Stimulated activated naive CD8-positive, alpha-beta T cell treated with anti-CD3 and anti-CD28 coated beads, Interleukin-15, Interleukin-2, amounts not matched to agents 100 U/mL and 50 U/mL, for 24 hours (primary cell): ENCODE results near the gene SYNJ1.
A peak's percentile ranks its signal among the peaks of the same experiment; 100 is the strongest.
"Not testable (repeated sequence)": the region's sequence is repeated elsewhere in the genome, so short reads cannot be mapped to it uniquely, and the experiment has no call there.

Experiments
- ATAC-seq: fragments of 150-1000 bp; cut with Tn5 transposase; one replicate; pipeline ENCODE4 v1.10.0; 2021
- DNase-seq: peaks from one replicate; pipeline ENCODE4 v3.0.0; 2021

The SYNJ1 gene

GRCh38 chr21:32727687-32728455 lies at the start of gene SYNJ1:
TSS of gene SYNJ1 (minus strand) at chr21:32728013. CDS start at chr21:32726895, 1,118 bp downstream.
- ATAC-seq (peak; percentile 94), DNase-seq (peak; percentile 95)

- DNase-seq (no peak), ATAC-seq (peak; percentile 37)
These were observed 49.5 kb upstream of the SYNJ1 start for GRCh38 chr21:32777269-32777668.

GRCh38 chr21:32776743-32777142 lies 48.9 kb upstream of the SYNJ1 start:
- DNase-seq (no peak), ATAC-seq (no peak)

- not testable (repeated sequence) for ATAC-seq, DNase-seq
These were observed 45.2 kb upstream of the SYNJ1 start for GRCh38 chr21:32773048-32773344.

GRCh38 chr21:32772281-32773047 lies 44.7 kb upstream of the SYNJ1 start:
- peak; percentile 62 for DNase-seq
- ATAC-seq: peak; percentile 45

- peak; percentile 56 for DNase-seq
- ATAC-seq: peak; percentile 34
These were observed 43.2 kb upstream of the SYNJ1 start for GRCh38 chr21:32770871-32771523.

- DNase-seq (no peak), ATAC-seq (no peak)
These were observed 40.7 kb upstream of the SYNJ1 start for GRCh38 chr21:32768530-32768929.

- ATAC-seq (no peak), DNase-seq (no peak)
These were observed 37.2 kb upstream of the SYNJ1 start for GRCh38 chr21:32765058-32765457.

GRCh38 chr21:32764186-32764585 lies 36.4 kb upstream of the SYNJ1 start:
- ATAC-seq (no peak), DNase-seq (no peak)

GRCh38 chr21:32757804-32758203 lies 30.0 kb upstream of the SYNJ1 start:
- ATAC-seq: no peak

GRCh38 chr21:32756096-32756495 lies 28.3 kb upstream of the SYNJ1 start:
- ATAC-seq (no peak), DNase-seq (no peak)

More at GRCh38 chr21:32757804-32758203, 30.0 kb upstream of the SYNJ1 start:
- DNase-seq: no peak

- no peak for DNase-seq
- peak; percentile 40 for ATAC-seq
These were observed 26.2 kb upstream of the SYNJ1 start for GRCh38 chr21:32753818-32754585.

- DNase-seq (no peak), ATAC-seq (no peak)
These were observed 22.6 kb upstream of the SYNJ1 start for GRCh38 chr21:32750405-32750804.

- peak; percentile 50 for ATAC-seq
- DNase-seq: no peak
These were observed 21.8 kb upstream of the SYNJ1 start for GRCh38 chr21:32749662-32750061.

GRCh38 chr21:32748529-32748928 lies 20.7 kb upstream of the SYNJ1 start:
- DNase-seq (no peak), ATAC-seq (no peak)

GRCh38 chr21:32747396-32747795 lies 19.6 kb upstream of the SYNJ1 start:
- ATAC-seq: peak; percentile 16
- DNase-seq: no peak

GRCh38 chr21:32746711-32747110 lies 18.9 kb upstream of the SYNJ1 start:
- DNase-seq, ATAC-seq: not testable (repeated sequence)

- ATAC-seq (no peak), DNase-seq (no peak)
These were observed 14.6 kb upstream of the SYNJ1 start for GRCh38 chr21:32742396-32742795.

GRCh38 chr21:32741336-32741735 lies 13.5 kb upstream of the SYNJ1 start:
- ATAC-seq (no peak), DNase-seq (no peak)

GRCh38 chr21:32739946-32740345 lies 12.1 kb upstream of the SYNJ1 start:
- DNase-seq (no peak), ATAC-seq (no peak)

- ATAC-seq: not testable (repeated sequence)
These were observed 8.3 kb upstream of the SYNJ1 start for GRCh38 chr21:32736083-32736482.

GRCh38 chr21:32735524-32735923 lies 7.7 kb upstream of the SYNJ1 start:
- DNase-seq: peak; percentile 21
- ATAC-seq: peak; percentile 80

More at GRCh38 chr21:32736083-32736482, 8.3 kb upstream of the SYNJ1 start:
- not testable (repeated sequence) for DNase-seq
